Ovary (tissue), 9 donors: ENCODE results near the gene POLDIP3. TPM values are rescaled to one million over a fixed set of nuclear protein-coding genes. Genes with fewer than 3 reads are reported as not detected.

Source experiments
- DNase-seq, 5 donors: peaks; one replicate each; pipeline ENCODE4 v3.0.0-alpha.2; 2019 to 2020
- H3K27ac ChIP-seq, 2 donors: fragments of 200-600 bp; one replicate each; pipeline versions ENCODE4 v1.5.1 to v1.8.0; 2019 to 2022
- H3K27me3 ChIP-seq: fragments of 200-600 bp; one replicate; pipeline ENCODE4 v1.8.0; 2022
- H3K36me3 ChIP-seq: fragments of 200-600 bp; sonication (generic); one replicate; pipeline ENCODE4 v1.5.1; 2019
- H3K4me1 ChIP-seq: one replicate; pipeline ENCODE4 v1.8.1; 2013; ENCODE audit warnings: mild to moderate bottlenecking, moderate library complexity; ENCODE audit not compliant: insufficient read depth
- H3K4me3 ChIP-seq: fragments of 200-600 bp; sonication (generic); one replicate; pipeline ENCODE4 v1.5.1; 2017
- H3K9me3 ChIP-seq, 2 donors: fragments of 200-600 bp in 1 of 2; sonication (generic) in 1 of 2; one replicate each; pipeline versions ENCODE4 v1.5.1 to v1.8.1; 2013 to 2019; ENCODE audit warnings: mild to moderate bottlenecking in 1 of 2, moderate library complexity in 1 of 2
- EP300 ChIP-seq: sonication (generic); formaldehyde crosslinking; IDR thresholded peaks from one replicate; pipeline ENCODE4 v1.6.1; 2017; ENCODE audit warnings: antibody characterized with exemption
- POLR2A ChIP-seq: fragments of 450-650 bp; IDR thresholded peaks from one replicate; pipeline ENCODE4 v1.6.1; 2017; ENCODE audit warnings: antibody characterized with exemption, mild to moderate bottlenecking, moderate library complexity
- WGBS, 3 donors: extraction: QIAGEN DNeasy Blood & Tissue Kit in 1 of 3; methylation state at CpG; one replicate each; pipeline versions ENCODE4 v1.1.5 to v1.1.7; 2013 to 2017; 5-methylcytosine and 5-hydroxymethylcytosine counted together
- intact Hi-C, 4 donors: fragments of 100-400 bp; cut with DNase I; formaldehyde crosslinking; loops; one replicate each; pipeline versions ENCODE4 v1.11.0 to v1.15.1; 2022 to 2023
- polyA plus RNA-seq, 2 donors: library from polyadenylated mRNA; stranded (reverse); fragments of 200-250 nt in 1 of 2; fragments of 350-450 nt in 1 of 2; fragmentation: Illumina TruSeq in 1 of 2; extraction: RNeasy Lipid Tissue Mini Kit (QIAGEN cat#74804) in 1 of 2; gene quantifications; one replicate each; pipeline ENCODE4 v1.2.3, GENCODE V29; 2013 to 2014
- total RNA-seq, 7 donors: library from RNA; depleted of rRNA in 2 of 7; stranded (reverse); fragments of >200 nt in 2 of 7; fragmentation: NEBNext Ultra II Directional in 3 of 7; extraction: Animal tissue kit (Norgen Biotek cat#: 25700) in 3 of 7; gene quantifications; one replicate each; pipeline versions ENCODE4 v1.1.0 to v1.2.4, GENCODE V29; 2016 to 2023
- TF ChIP-seq, protein P1 (sequence below), 3 donors: fragments of 450-650 bp in 2 of 3; fragments of 200-600 bp in 1 of 3; IDR thresholded peaks; one replicate each; pipeline versions ENCODE4 v1.5.1 to v1.8.0; 2016 to 2022; ENCODE audit warnings: antibody characterized with exemption in 3 of 3, mild to moderate bottlenecking in 1 of 3
- donor health status: DM: no; HTN: no; CAD: no; lungs with moderate emphysema.
- donor health status: DM: no; HTN: no; CAD: no.
- donor health status: Bipolar disorder and iron deficiency.
- donor health status: DM: yes; HTN: yes; CAD: no.
- donor health status: DM: no; HTN: no; CAD: no.
- donor health status: DM: yes; HTN: yes; CAD: no.

Gene POLDIP3
- total and polyA plus RNA-seq, 9 donors, result 44.0 to 133 (median 103) TPM

DNA sequence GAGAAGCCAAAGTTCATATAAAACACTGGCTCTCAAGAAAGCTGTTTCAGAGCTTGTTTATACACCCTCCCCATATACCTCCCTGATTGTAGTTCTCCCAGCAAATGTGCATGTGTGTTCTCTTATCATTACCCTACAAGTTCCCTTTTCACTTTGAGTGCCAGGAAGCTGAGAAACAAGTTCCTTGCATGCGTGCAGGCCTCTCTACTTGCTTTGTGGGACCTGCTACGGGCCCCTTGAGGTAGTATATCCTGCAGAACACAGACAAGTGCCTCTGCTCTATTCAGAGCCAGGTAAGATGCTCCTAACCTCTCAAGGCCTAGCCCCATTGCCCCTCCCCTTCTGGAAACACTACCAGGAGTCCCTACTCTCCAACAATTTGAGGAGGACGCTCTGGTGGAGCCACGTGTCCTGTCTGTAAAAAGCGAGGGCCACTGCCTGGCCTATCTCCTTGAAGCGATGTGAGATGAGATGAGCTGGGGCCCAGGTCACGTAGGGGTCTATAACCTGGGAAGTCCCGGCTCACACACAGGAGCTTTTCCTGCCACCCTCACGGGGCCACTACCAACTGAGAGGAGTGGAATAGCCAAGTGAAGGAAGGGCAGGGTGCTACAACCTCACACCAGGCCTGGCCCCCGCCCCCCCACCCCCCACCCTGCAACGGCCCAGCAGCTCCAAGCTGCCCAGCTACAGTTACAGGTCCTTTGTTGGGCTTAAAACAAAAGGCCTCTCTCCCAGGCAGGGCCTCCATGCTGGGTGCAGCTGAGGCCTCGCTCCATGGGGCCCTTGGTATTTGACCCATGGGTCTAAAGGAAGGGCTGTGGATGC lies 28.3 kb upstream of the POLDIP3 start:
- WGBS, 3 donors, result 68 to 77% (median 73%) methylated on average over 10 to 12 of the region's 12 CpGs
- TF ChIP-seq, protein P1, sequence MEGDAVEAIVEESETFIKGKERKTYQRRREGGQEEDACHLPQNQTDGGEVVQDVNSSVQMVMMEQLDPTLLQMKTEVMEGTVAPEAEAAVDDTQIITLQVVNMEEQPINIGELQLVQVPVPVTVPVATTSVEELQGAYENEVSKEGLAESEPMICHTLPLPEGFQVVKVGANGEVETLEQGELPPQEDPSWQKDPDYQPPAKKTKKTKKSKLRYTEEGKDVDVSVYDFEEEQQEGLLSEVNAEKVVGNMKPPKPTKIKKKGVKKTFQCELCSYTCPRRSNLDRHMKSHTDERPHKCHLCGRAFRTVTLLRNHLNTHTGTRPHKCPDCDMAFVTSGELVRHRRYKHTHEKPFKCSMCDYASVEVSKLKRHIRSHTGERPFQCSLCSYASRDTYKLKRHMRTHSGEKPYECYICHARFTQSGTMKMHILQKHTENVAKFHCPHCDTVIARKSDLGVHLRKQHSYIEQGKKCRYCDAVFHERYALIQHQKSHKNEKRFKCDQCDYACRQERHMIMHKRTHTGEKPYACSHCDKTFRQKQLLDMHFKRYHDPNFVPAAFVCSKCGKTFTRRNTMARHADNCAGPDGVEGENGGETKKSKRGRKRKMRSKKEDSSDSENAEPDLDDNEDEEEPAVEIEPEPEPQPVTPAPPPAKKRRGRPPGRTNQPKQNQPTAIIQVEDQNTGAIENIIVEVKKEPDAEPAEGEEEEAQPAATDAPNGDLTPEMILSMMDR (IDR thresholded peaks at IDR 0.05), result no peak
- TF ChIP-seq POLR2A, result no peak
- TF ChIP-seq EP300, result no peak
- Histone ChIP-seq H3K9me3 (no peaks in the 10 kb centered on the region), H3K4me3 (no peak overlapping the region), H3K4me1 (peaks cover 42% of the 10 kb centered on the region), H3K27me3 (no peaks in the 10 kb centered on the region), H3K27ac (peak overlapping the region; percentile 43 to 93), H3K36me3 (no peaks in the 10 kb centered on the region)
- intact Hi-C loops, result no loop called here
- no peak for DNase-seq

- TF ChIP-seq POLR2A (no peak), EP300 (no peak)
- peak in 2 of 5 donors; percentile 49 to 63 for DNase-seq
- Histone ChIP-seq H3K27ac (peak overlapping the region in 1 of 2 donors; percentile 93), H3K27me3 (no peaks in the 10 kb centered on the region), H3K36me3 (no peaks in the 10 kb centered on the region), H3K4me3 (no peak overlapping the region), H3K4me1 (peaks cover 39% of the 10 kb centered on the region), H3K9me3 (no peaks in the 10 kb centered on the region)
- intact Hi-C loops, result no loop called here
- WGBS, 3 donors, result 19 to 28% (median 20%) methylated on average over 9 of the region's 9 CpGs
Observed at GRCh38 chr22:42641801-42642413, 27.2 kb upstream of the POLDIP3 start.

GRCh38 chr22:42639541-42640241 lies 25.0 kb upstream of the POLDIP3 start:
- no peak for TF ChIP-seq EP300
- TF ChIP-seq POLR2A, result no peak
- TF ChIP-seq, protein P1 (IDR thresholded peaks at IDR 0.05), result no peak
- H3K27ac ChIP-seq, result no peak overlapping the region
- H3K9me3 ChIP-seq, result no peaks in the 10 kb centered on the region
- 76 to 81% (median 78%) methylated on average over 9 of the region's 9 CpGs for WGBS, 3 donors
- intact Hi-C loops, result no loop called here
- H3K4me1 ChIP-seq, result peaks cover 22% of the 10 kb centered on the region
- no peaks in the 10 kb centered on the region for H3K36me3 ChIP-seq
- no peak for DNase-seq
- H3K27me3 ChIP-seq, result no peaks in the 10 kb centered on the region
- H3K4me3 ChIP-seq, result no peak overlapping the region

DNA sequence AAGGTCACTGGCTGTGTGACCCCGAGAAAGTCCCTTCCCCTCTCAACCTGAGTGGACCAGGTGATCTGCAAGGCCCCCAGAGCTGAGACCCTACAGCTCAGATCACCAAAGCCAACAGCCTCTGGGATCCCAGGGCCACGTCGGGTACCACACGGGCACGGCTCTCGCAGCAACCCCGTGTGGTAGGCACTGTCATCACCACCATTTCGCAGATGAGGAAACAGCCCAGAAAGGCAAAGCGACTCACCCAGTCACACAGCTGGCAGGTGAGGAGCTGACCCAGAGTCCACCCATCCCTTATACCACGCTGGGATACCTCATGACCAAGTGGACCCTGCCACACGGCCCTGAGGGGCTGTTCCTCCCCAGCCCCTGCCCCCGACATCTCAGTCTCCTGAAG lies 22.9 kb upstream of the POLDIP3 start:
- WGBS, 3 donors, result 93 to 95% (median 93%) methylated on average over 12 of the region's 12 CpGs
- intact Hi-C loops, result no loop called here
- no peak for DNase-seq
- Histone ChIP-seq H3K4me3 (no peak overlapping the region), H3K27me3 (no peaks in the 10 kb centered on the region), H3K36me3 (no peaks in the 10 kb centered on the region), H3K4me1 (peaks cover 4% of the 10 kb centered on the region), H3K27ac (no peak overlapping the region), H3K9me3 (no peaks in the 10 kb centered on the region)
- no peak for TF ChIP-seq EP300
- TF ChIP-seq POLR2A, result no peak
- TF ChIP-seq, protein P1 (IDR thresholded peaks at IDR 0.05), result no peak
